Frontal cortex (tissue), 4 donors: ENCODE data around the gene ZNF749. TPM values are rescaled to one million over a fixed set of nuclear protein-coding genes. Genes with fewer than 3 reads are reported as not detected.
"Not testable (repeated sequence)": the region's sequence is repeated elsewhere in the genome, so short reads cannot be mapped to it uniquely, and the experiment has no call there.

ENCODE experiments used
- DNase-seq, 2 donors: peaks; one replicate each; pipeline ENCODE4 v3.0.0; 2012; ENCODE audit warnings: low spot score in 2 of 2
- FAIRE-seq: peaks from 2 replicates; lab custom pipeline; 2012; peaks lifted over from hg19 to GRCh38; lab: Jason Lieb, UNC
- small RNA-seq: library from RNA; depleted of rRNA; stranded (forward); fragments of <200 nt; gene quantifications from one replicate; pipeline ENCODE3, GENCODE V24; 2014
- total RNA-seq: library from RNA; depleted of rRNA; stranded (reverse); fragments of >200 nt; gene quantifications from one replicate; pipeline ENCODE4 v1.2.3, GENCODE V29; 2014
- donor health status: control.
- donor health status: control.
- donor health status: control.

Gene ZNF749
- total RNA-seq, 1 donor from 2014 or later = 37.9 TPM

DNA sequence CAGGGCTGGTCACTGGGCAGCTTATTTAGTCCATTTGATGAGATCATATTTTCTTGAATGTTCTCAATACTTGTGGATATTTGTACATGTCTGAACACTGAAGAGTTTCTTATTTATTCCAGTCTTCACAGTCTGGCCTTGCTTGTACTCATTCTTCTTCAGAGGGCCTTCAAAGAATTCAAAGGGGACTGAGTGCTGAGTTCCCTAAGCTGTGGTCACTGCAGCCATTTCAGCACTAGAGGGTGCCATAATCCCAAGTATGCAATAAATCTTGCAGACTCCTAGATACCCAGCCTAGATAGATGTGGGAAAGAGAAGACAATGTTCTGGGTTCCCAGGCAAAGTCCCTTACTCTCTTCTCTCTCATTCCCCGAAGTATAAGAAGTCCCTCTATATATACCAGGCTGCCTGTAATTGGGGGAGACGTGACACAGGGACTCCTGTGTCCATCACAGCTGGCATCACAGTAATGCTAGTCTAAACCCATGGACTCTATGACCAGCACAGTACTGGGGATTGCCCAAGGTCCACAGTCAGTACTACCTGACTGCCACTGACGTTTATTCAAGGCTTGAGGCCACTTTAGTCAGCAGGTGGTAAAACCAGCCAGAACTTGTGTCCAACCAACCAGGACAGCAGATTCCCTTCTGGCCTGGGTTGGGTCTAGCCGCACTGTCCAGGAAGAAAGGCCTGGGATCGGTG lies 30.7 kb downstream of the ZNF749 start:
- no peak for FAIRE-seq
- DNase-seq = no peak

DNA sequence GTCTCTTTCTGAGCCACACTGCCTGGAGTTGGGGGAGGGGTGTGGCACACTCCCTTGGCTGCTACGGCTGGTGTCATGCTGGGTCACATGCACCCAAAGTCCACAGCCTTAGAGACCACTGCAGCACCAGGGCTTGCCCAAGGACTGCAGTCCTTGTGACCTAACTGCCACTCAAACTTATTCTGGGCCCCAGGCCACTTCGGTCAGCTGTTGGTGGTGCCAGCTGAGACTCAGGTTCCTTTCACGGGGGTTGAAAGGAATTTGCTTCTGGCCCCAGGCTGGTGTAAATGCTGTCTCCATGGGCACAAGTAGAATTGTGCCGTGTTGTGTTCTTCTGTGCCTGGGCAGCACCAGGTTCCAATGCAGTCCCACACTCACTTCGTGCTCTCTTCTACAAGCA lies 31.4 kb downstream of the ZNF749 start:
- FAIRE-seq = no peak

GRCh38 chr19:57473646-57474045 lies 38.5 kb downstream of the ZNF749 start:
- no peak for DNase-seq
- no peak for FAIRE-seq

More for the DNA sequence above, 31.4 kb downstream of the ZNF749 start:
- no peak for DNase-seq

DNA sequence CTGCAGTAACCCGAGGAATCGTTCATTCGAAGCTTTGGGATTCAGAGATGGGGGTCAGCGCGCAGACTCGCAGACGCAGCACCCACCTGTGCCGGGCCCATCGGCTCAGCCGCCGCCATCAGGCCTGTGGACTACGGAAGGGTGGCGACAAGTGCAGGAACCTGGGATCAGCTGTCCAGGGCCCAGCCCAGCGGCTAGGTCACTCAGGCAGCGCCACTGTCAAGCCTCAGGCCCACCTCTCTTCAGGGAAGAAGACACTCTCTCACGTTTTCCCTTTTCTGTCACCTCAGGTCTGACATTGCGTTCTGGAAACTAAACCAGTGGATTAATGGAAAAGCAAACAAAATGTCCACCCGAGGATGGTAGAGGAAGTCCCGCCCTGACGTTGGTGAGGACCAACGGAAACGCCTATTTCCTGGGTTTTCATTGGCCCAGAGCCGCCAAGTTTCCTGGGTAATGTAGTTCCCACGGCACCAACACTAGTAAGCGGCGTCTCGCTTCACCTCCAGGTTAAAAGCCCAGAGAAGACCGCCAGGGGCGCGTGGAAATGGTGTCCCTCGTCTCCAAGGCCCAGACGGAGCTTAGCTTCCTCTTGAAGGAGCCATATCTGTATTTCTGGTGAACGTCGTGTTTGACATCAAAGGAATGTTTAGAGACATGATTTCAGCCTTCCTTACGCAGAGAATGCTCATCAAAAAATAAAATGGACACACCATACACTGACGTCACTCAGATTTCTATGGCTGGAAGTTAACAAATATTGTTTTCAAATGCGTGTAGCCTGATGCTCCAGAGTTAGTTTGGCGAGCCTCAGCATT lies 42.3 kb downstream of the ZNF749 start, which contains the start of gene ZNF772:
Gene ZNF772, minus strand, starts transcription at position 376 of the 818 bp plus-strand sequence. Its CDS starts 257 bp downstream, at position 119.
- peak; percentile 47 for FAIRE-seq
- DNase-seq = peak; percentile 85 to 91

- DNase-seq (peak; percentile 90 to 91), FAIRE-seq (peak; percentile 6)
These were observed 52.6 kb downstream of the ZNF749 start, which contains the start of gene ZNF419 for GRCh38 chr19:57487477-57488298. Gene ZNF419, plus strand, starts transcription at chr19:57487750. Its CDS starts 201 bp downstream, at chr19:57487951.

DNA sequence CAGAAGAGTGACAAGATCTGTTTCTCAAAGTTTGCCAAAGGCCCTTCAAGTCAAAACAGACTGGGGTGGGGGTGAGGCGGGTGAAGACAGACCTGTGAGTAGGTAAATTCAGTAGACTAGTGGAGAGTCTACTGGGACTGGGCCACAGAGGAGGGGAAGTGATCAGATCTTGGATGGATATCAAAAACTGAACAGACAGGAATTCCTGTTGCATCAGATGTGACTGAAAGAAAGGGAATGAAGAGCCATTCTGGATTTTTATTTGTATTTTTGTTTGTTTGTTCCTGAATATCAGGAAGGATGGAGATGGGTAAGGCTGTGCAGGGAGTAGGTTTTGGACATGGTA lies 53.1 kb downstream of the ZNF749 start:
- not testable (repeated sequence) for FAIRE-seq, DNase-seq

Small RNAs within 50 kb of the gene (small RNA-seq; reads per million reads assigned to genes)
- not detected for gene VN1R107P

Other genes with a start within 250 kb of the ZNF749 start
- 23.6 TPM for gene ZNF264, start 243.8 kb upstream of the ZNF749 start, total RNA-seq
- gene AURKC, start 204.3 kb upstream of the ZNF749 start, total RNA-seq = 1.2 TPM
- 28.9 TPM for gene ZNF805, start 194.7 kb upstream of the ZNF749 start, total RNA-seq
- 126 TPM for gene ZNF460, start 154.8 kb upstream of the ZNF749 start, total RNA-seq
- gene ZNF543, start 114.9 kb upstream of the ZNF749 start, total RNA-seq = 34.2 TPM
- gene ZNF304, start 84.1 kb upstream of the ZNF749 start, total RNA-seq = 26.5 TPM
- gene TRAPPC2B, start 71.8 kb upstream of the ZNF749 start, total RNA-seq = 36.7 TPM
- gene ZNF547, start 71.8 kb upstream of the ZNF749 start, total RNA-seq = 13.5 TPM
- 45.7 TPM for gene ZNF548, start 45.5 kb upstream of the ZNF749 start, total RNA-seq
- 27.7 TPM for gene ZNF17, start 24.2 kb upstream of the ZNF749 start, total RNA-seq
- gene VN1R1, start 21.8 kb downstream of the ZNF749 start, total RNA-seq = 4.9 TPM
- gene ZNF772, start 42.2 kb downstream of the ZNF749 start, total RNA-seq = 66.0 TPM
- 31.0 TPM for gene ZNF419, start 52.4 kb downstream of the ZNF749 start, total RNA-seq
- gene ZNF773, start 64.6 kb downstream of the ZNF749 start, total RNA-seq = 16.7 TPM
- 20.0 TPM for gene ZNF549, start 92.0 kb downstream of the ZNF749 start, total RNA-seq
- 11.4 TPM for gene ZNF550, start 124.5 kb downstream of the ZNF749 start, total RNA-seq
- gene ZNF416, start 143.6 kb downstream of the ZNF749 start, total RNA-seq = 12.2 TPM
- 29.8 TPM for gene ZIK1, start 148.8 kb downstream of the ZNF749 start, total RNA-seq
- 3.7 TPM for gene ZNF530, start 164.6 kb downstream of the ZNF749 start, total RNA-seq
- gene ZNF134, start 178.9 kb downstream of the ZNF749 start, total RNA-seq = 37.5 TPM
- gene ZNF211, start 197.8 kb downstream of the ZNF749 start, total RNA-seq = 27.3 TPM
- not detected for gene ZSCAN4, start 233.6 kb downstream of the ZNF749 start, total RNA-seq
- gene ZNF551, start 246.7 kb downstream of the ZNF749 start, total RNA-seq = 24.5 TPM